ENCODE measurements around the gene BTBD9. TPM values are rescaled to one million over a fixed set of nuclear protein-coding genes. Genes with fewer than 3 reads are reported as not detected.
A peak's percentile ranks its signal among the peaks of the same experiment; 100 is the strongest.

BTBD9 gene
- total RNA-seq, 1 experiment from 2014 or later, result 12.5 TPM

GRCh38 chr6:38509713-38510112, 130.0 kb downstream of the BTBD9 start:
- Mint-ChIP-seq H3K4me3 (ENCODE audit: unreplicated experiment) (no peak overlapping the region), H3K4me1 (ENCODE audit: insufficient read depth, unreplicated experiment) (peaks cover 7% of the 10 kb centered on the region), H3K36me3 (ENCODE audit: insufficient read depth, unreplicated experiment) (no peaks in the 10 kb centered on the region), H3K9me3 (ENCODE audit: unreplicated experiment) (no peaks in the 10 kb centered on the region), H3K27ac (ENCODE audit: low read depth, unreplicated experiment) (no peak overlapping the region), H3K27me3 (ENCODE audit: insufficient read depth, unreplicated experiment) (no peaks in the 10 kb centered on the region)
- intact Hi-C loops (cut with micrococcal nuclease), result no loop called here
- POLR2A ChIA-PET, result interaction anchor here (0.6 to 0.7 kb wide), 2 partner anchors 55 to 189 kb away, joined by 3 read pairs; no protein-coding TSS in a partner anchor
- CTCF ChIA-PET, result no interaction called here
- BruUV-seq (replicated peaks), result no TSS peak
- TF ChIP-seq CTCF (IDR thresholded peaks at IDR 0.05; ENCODE audit: unreplicated experiment), result no peak
- no peak for DNase-seq (ENCODE audit: unreplicated experiment)

- Mint-ChIP-seq H3K4me1 (ENCODE audit: insufficient read depth, unreplicated experiment) (peaks cover 7% of the 10 kb centered on the region), H3K27me3 (ENCODE audit: insufficient read depth, unreplicated experiment) (no peaks in the 10 kb centered on the region), H3K4me3 (ENCODE audit: unreplicated experiment) (no peak overlapping the region), H3K36me3 (ENCODE audit: insufficient read depth, unreplicated experiment) (no peaks in the 10 kb centered on the region), H3K9me3 (ENCODE audit: unreplicated experiment) (no peaks in the 10 kb centered on the region), H3K27ac (ENCODE audit: low read depth, unreplicated experiment) (no peak overlapping the region)
- ChIA-PET POLR2A (no interaction called here), CTCF (interaction anchor here (0.6 kb wide), 1 partner anchor 475 kb away, joined by 3 read pairs; no protein-coding TSS in a partner anchor)
- no peak for TF ChIP-seq CTCF (IDR thresholded peaks at IDR 0.05; ENCODE audit: unreplicated experiment)
- DNase-seq (ENCODE audit: unreplicated experiment), result peak; percentile 41
- BruUV-seq (replicated peaks), result no TSS peak
- intact Hi-C loops (cut with micrococcal nuclease), result no loop called here
Measured at GRCh38 chr6:38508894-38509293, 130.8 kb downstream of the BTBD9 start.

GRCh38 chr6:38508286-38508685, 131.4 kb downstream of the BTBD9 start:
- intact Hi-C loops (cut with micrococcal nuclease), result no loop called here
- no TSS peak for BruUV-seq (replicated peaks)
- Mint-ChIP-seq H3K9me3 (ENCODE audit: unreplicated experiment) (no peaks in the 10 kb centered on the region), H3K4me1 (ENCODE audit: insufficient read depth, unreplicated experiment) (peaks cover 7% of the 10 kb centered on the region), H3K4me3 (ENCODE audit: unreplicated experiment) (no peak overlapping the region), H3K27ac (ENCODE audit: low read depth, unreplicated experiment) (no peak overlapping the region), H3K36me3 (ENCODE audit: insufficient read depth, unreplicated experiment) (no peaks in the 10 kb centered on the region), H3K27me3 (ENCODE audit: insufficient read depth, unreplicated experiment) (no peaks in the 10 kb centered on the region)
- ChIA-PET CTCF (no interaction called here), POLR2A (no interaction called here)
- no peak for TF ChIP-seq CTCF (IDR thresholded peaks at IDR 0.05; ENCODE audit: unreplicated experiment)
- DNase-seq (ENCODE audit: unreplicated experiment), result no peak

GRCh38 chr6:38507173-38507572, 132.6 kb downstream of the BTBD9 start:
- no peak for DNase-seq (ENCODE audit: unreplicated experiment)
- no TSS peak for BruUV-seq (replicated peaks)
- TF ChIP-seq CTCF (IDR thresholded peaks at IDR 0.05; ENCODE audit: unreplicated experiment), result no peak
- POLR2A ChIA-PET, result no interaction called here
- H3K27me3 Mint-ChIP-seq (ENCODE audit: insufficient read depth, unreplicated experiment), result no peaks in the 10 kb centered on the region
- H3K9me3 Mint-ChIP-seq (ENCODE audit: unreplicated experiment), result no peaks in the 10 kb centered on the region
- H3K27ac Mint-ChIP-seq (ENCODE audit: low read depth, unreplicated experiment), result no peak overlapping the region
- peaks cover 7% of the 10 kb centered on the region for H3K4me1 Mint-ChIP-seq (ENCODE audit: insufficient read depth, unreplicated experiment)
- H3K4me3 Mint-ChIP-seq (ENCODE audit: unreplicated experiment), result no peak overlapping the region
- H3K36me3 Mint-ChIP-seq (ENCODE audit: insufficient read depth, unreplicated experiment), result no peaks in the 10 kb centered on the region
- CTCF ChIA-PET, result interaction anchor here (1.2 to 1.7 kb wide), 2 partner anchors 12 to 13 kb away, joined by 5 to 6 read pairs; no protein-coding TSS in a partner anchor
- intact Hi-C loops (cut with micrococcal nuclease), result no loop called here
